ENCODE results near the gene EPGN.

GRCh38 chr4:74291471-74291870, 16.8 kb upstream of the EPGN start:
- TF ChIP-seq REST (IDR thresholded peaks at IDR 0.05; ENCODE audit: insufficient read depth in 1 of 2, low read depth in 2 of 2, low read length in 2 of 2) = no peak
- TF ChIP-seq POLR2AphosphoS5 (IDR thresholded peaks at IDR 0.05; ENCODE audit: low read depth, low read length) = no peak
